GM19324 (cell line): ENCODE results near the gene TNFRSF19.
"Not testable (repeated sequence)": the region's sequence is repeated elsewhere in the genome, so short reads cannot be mapped to it uniquely, and the experiment has no call there.

ENCODE experiments used
- ATAC-seq: cut with Tn5 transposase; IDR thresholded peaks from one replicate; pipeline ENCODE4 v1.9.1; 2021; ENCODE audit warnings: mild to moderate bottlenecking, moderate library complexity; ENCODE audit not compliant: unreplicated experiment, low FRiP score

TNFRSF19 gene

GRCh38 chr13:23567906-23568460, 2.2 kb upstream of the TNFRSF19 start:
- no peak for ATAC-seq

GRCh38 chr13:23570921-23571315, 706 bp downstream of the TNFRSF19 start:
- ATAC-seq = no peak

- ATAC-seq = no peak
These were observed 1.2 kb downstream of the TNFRSF19 start for GRCh38 chr13:23571431-23571830.

- ATAC-seq = no peak
These were observed 2.6 kb downstream of the TNFRSF19 start for GRCh38 chr13:23572836-23573235.

GRCh38 chr13:23574421-23575145, 4.4 kb downstream of the TNFRSF19 start:
- no peak for ATAC-seq

GRCh38 chr13:23575632-23576031, 5.4 kb downstream of the TNFRSF19 start:
- ATAC-seq = no peak

GRCh38 chr13:23578411-23579071, 8.3 kb downstream of the TNFRSF19 start:
- ATAC-seq = peak; percentile 69

- peak; percentile 90 for ATAC-seq
These were observed 9.1 kb downstream of the TNFRSF19 start for GRCh38 chr13:23579072-23579895.

- ATAC-seq = no peak
These were observed 9.9 kb downstream of the TNFRSF19 start for GRCh38 chr13:23579896-23580683.

- no peak for ATAC-seq
These were observed 10.5 kb downstream of the TNFRSF19 start for GRCh38 chr13:23580684-23581060.

GRCh38 chr13:23583491-23583890, 13.3 kb downstream of the TNFRSF19 start:
- ATAC-seq = no peak

GRCh38 chr13:23584275-23584674, 14.1 kb downstream of the TNFRSF19 start:
- no peak for ATAC-seq

GRCh38 chr13:23586336-23586735, 16.1 kb downstream of the TNFRSF19 start:
- no peak for ATAC-seq

GRCh38 chr13:23588666-23589065, 18.5 kb downstream of the TNFRSF19 start:
- ATAC-seq = no peak

GRCh38 chr13:23592596-23592995, 22.4 kb downstream of the TNFRSF19 start:
- ATAC-seq = no peak

GRCh38 chr13:23593148-23593547, 22.9 kb downstream of the TNFRSF19 start:
- ATAC-seq = no peak

GRCh38 chr13:23594290-23594689, 24.1 kb downstream of the TNFRSF19 start:
- ATAC-seq = not testable (repeated sequence)

- no peak for ATAC-seq
These were observed 28.2 kb downstream of the TNFRSF19 start for GRCh38 chr13:23598369-23598768.

- ATAC-seq = no peak
These were observed 29.1 kb downstream of the TNFRSF19 start for GRCh38 chr13:23599083-23599925.
